OCI-LY7 (cell line): ENCODE data around the gene MESD.

Experiments
- EZH2phosphoT487 ChIP-seq: fragments of 200-600 bp; sonication (generic); IDR thresholded peaks from 2 replicates; pipeline ENCODE4 v1.6.1; 2018; ENCODE audit warnings: low read depth, borderline replicate concordance, mild to moderate bottlenecking, mixed run types, antibody characterized with exemption, low read length, moderate library complexity, mixed read lengths
- TF ChIP-seq, protein P1 (sequence below): fragments of 200-600 bp; sonication (generic); conservative IDR thresholded peaks from 2 replicates; pipeline ENCODE4 v1.5.1; 2014; ENCODE audit warnings: mild to moderate bottlenecking, antibody characterized with exemption, low read length, moderate library complexity, mixed read lengths

DNA sequence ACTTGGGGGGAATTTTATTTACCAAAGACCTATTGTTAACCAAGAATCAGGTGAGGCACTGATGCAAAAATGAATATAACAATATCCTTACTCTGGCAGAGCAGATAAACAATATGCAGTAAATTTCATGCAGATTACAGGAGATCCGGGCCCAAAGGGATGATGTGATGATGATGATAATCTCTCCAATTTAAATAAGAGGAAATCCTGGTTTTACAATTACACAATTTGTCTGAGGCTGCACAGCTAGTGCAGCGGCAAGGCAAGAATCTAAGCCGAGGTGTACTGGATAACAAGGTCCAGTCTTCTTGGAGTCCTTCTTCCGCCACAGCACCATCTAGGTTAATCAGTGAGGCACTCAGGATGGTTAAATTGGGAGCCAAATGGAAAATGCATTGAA is 2.4 kb upstream of the MESD start:
- TF ChIP-seq, protein P1, sequence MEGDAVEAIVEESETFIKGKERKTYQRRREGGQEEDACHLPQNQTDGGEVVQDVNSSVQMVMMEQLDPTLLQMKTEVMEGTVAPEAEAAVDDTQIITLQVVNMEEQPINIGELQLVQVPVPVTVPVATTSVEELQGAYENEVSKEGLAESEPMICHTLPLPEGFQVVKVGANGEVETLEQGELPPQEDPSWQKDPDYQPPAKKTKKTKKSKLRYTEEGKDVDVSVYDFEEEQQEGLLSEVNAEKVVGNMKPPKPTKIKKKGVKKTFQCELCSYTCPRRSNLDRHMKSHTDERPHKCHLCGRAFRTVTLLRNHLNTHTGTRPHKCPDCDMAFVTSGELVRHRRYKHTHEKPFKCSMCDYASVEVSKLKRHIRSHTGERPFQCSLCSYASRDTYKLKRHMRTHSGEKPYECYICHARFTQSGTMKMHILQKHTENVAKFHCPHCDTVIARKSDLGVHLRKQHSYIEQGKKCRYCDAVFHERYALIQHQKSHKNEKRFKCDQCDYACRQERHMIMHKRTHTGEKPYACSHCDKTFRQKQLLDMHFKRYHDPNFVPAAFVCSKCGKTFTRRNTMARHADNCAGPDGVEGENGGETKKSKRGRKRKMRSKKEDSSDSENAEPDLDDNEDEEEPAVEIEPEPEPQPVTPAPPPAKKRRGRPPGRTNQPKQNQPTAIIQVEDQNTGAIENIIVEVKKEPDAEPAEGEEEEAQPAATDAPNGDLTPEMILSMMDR = no peak
- no peak for TF ChIP-seq EZH2phosphoT487
